Measurements from ENCODE around the gene MIEF1.

DNA sequence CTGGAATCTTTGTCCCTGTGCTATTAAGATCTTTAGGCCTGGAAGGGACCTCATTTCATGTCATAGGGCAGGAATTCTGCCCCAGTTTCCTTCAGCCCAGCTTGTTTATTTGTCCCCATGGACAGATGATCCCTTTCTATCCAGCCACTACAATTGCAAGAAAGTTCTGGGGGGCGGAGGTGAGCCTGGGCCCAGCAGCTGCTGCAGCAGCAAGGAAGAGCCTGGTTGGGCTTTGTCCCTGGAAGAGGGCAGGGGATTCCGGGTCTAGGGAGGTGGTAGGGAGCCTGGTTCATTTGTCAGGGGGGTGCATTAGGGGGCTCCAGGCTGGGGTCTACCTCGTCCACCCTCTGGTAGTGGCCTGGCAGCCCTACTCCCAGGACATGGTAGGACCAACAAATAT, 52.1 kb downstream of the MIEF1 start:
- TF ChIP-seq CHD2 (IDR thresholded peaks at IDR 0.05; ENCODE audit: low read length): no peak
- TF ChIP-seq BCL11A (IDR thresholded peaks at IDR 0.05; ENCODE audit: low read depth in 2 of 2, low read length in 2 of 2): no peak
